SK-N-MC (cell line): ENCODE data around the gene CLEC10A.

ENCODE experiments used
- EZH2 ChIP-seq: fragments of 200-600 bp; sonication (generic); IDR thresholded peaks from one replicate; pipeline ENCODE4 v1.6.1; 2017; ENCODE audit warnings: antibody characterized with exemption
- FOXP2 ChIP-seq: optimal IDR thresholded peaks from 2 replicates; pipeline ENCODE3; 2011; ENCODE audit warnings: mild to moderate bottlenecking, moderate library complexity; ENCODE audit not compliant: insufficient read depth; ENCODE audit errors: extremely low read length, control extremely low read depth
- POLR2AphosphoS5 ChIP-seq: IDR thresholded peaks from 2 replicates; pipeline ENCODE4 v1.6.1; 2012; ENCODE audit warnings: mild to moderate bottlenecking, low read depth, low read length, borderline replicate concordance

GRCh38 chr17:7081341-7082062 lies 1.5 kb upstream of the CLEC10A start:
- TF ChIP-seq EZH2: no peak
- TF ChIP-seq POLR2AphosphoS5: no peak
- no peak for TF ChIP-seq FOXP2
